Ovary (tissue), 3 donors: ENCODE data around the gene OLFM1.

Experiments used
- CTCF ChIP-seq, 3 donors: fragments of 450-650 bp in 2 of 3; fragments of 200-600 bp in 1 of 3; IDR thresholded peaks; one replicate each; pipeline versions ENCODE4 v1.5.1 to v1.8.0; 2016 to 2022; ENCODE audit warnings: antibody characterized with exemption in 3 of 3, mild to moderate bottlenecking in 1 of 3
- EP300 ChIP-seq: sonication (generic); formaldehyde crosslinking; IDR thresholded peaks from one replicate; pipeline ENCODE4 v1.6.1; 2017; ENCODE audit warnings: antibody characterized with exemption
- POLR2A ChIP-seq: fragments of 450-650 bp; IDR thresholded peaks from one replicate; pipeline ENCODE4 v1.6.1; 2017; ENCODE audit warnings: antibody characterized with exemption, mild to moderate bottlenecking, moderate library complexity
- donor health status: DM: no; HTN: no; CAD: no.

GRCh38 chr9:135086597-135087488, 625 bp upstream of the OLFM1 start:
- no peak for TF ChIP-seq CTCF (IDR thresholded peaks at IDR 0.05)
- no peak for TF ChIP-seq POLR2A
- no peak for TF ChIP-seq EP300
